ENCODE results near the gene ZNF385B. TPM values are rescaled to one million over a fixed set of nuclear protein-coding genes. Genes with fewer than 3 reads are reported as not detected.

ZNF385B gene
- total and polyA plus RNA-seq, 2 donors from 2014 or later: 5.9 to 10.9 TPM

- Histone ChIP-seq H3K4me3 (ENCODE audit: low read length in 3 of 3) (no peak overlapping the region), H3K4me1 (ENCODE audit: control insufficient read depth in 2 of 3, insufficient read depth in 2 of 3, low read depth in 1 of 3, low read length in 3 of 3) (no peaks in the 10 kb centered on the region), H3K9me3 (ENCODE audit: control insufficient read depth in 2 of 3, insufficient read depth in 1 of 3, low read length in 3 of 3) (no peaks in the 10 kb centered on the region), H3K36me3 (ENCODE audit: control insufficient read depth in 2 of 3, insufficient read depth in 3 of 3, low read length in 3 of 3) (no peaks in the 10 kb centered on the region), H3K27me3 (ENCODE audit: control insufficient read depth, insufficient read depth, low read length) (no peaks in the 10 kb centered on the region), H3K9ac (ENCODE audit: low read length in 3 of 3) (no peak overlapping the region), H3K27ac (ENCODE audit: low read depth in 2 of 2, low read length in 2 of 2) (no peak overlapping the region)
- no peak for DNase-seq
- FAIRE-seq: no peak
- TF ChIP-seq, protein P1, sequence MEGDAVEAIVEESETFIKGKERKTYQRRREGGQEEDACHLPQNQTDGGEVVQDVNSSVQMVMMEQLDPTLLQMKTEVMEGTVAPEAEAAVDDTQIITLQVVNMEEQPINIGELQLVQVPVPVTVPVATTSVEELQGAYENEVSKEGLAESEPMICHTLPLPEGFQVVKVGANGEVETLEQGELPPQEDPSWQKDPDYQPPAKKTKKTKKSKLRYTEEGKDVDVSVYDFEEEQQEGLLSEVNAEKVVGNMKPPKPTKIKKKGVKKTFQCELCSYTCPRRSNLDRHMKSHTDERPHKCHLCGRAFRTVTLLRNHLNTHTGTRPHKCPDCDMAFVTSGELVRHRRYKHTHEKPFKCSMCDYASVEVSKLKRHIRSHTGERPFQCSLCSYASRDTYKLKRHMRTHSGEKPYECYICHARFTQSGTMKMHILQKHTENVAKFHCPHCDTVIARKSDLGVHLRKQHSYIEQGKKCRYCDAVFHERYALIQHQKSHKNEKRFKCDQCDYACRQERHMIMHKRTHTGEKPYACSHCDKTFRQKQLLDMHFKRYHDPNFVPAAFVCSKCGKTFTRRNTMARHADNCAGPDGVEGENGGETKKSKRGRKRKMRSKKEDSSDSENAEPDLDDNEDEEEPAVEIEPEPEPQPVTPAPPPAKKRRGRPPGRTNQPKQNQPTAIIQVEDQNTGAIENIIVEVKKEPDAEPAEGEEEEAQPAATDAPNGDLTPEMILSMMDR (IDR thresholded peaks at IDR 0.05; ENCODE audit: borderline replicate concordance, extremely low read depth, insufficient read depth): no peak
- intact Hi-C loops (cut with DNase I): no loop called here
Measured at GRCh38 chr2:179840840-179841239, 20.6 kb downstream of the ZNF385B start.

DNA sequence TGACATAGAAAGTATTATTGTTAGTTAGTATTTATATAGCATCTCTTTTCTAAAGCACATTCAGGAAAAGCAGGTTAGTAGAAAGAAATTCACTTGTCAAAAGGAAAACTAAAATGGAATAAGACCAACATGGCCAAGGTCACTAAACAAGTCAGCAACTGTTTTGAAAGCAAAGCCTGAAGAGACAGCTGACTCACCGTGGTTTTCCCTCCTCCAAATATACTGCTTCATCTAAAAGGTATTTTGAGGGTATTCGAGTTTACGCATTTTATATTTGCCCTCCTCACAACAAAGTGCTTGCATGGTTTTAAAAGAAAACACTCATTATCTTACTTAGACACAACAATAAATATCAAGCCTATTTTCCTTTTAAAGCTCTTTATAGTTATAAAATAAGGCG, 24.0 kb downstream of the ZNF385B start:
- no peaks in the 10 kb centered on the region for H3K36me3 ChIP-seq (ENCODE audit: control insufficient read depth in 2 of 3, insufficient read depth in 3 of 3, low read length in 3 of 3)
- intact Hi-C loops (cut with DNase I): no loop called here
- FAIRE-seq: no peak
- DNase-seq: no peak
- H3K27me3 ChIP-seq (ENCODE audit: control insufficient read depth, insufficient read depth, low read length): no peaks in the 10 kb centered on the region
- TF ChIP-seq, protein P1 (IDR thresholded peaks at IDR 0.05; ENCODE audit: borderline replicate concordance, extremely low read depth, insufficient read depth): no peak
- H3K27ac ChIP-seq (ENCODE audit: low read depth in 2 of 2, low read length in 2 of 2): no peak overlapping the region
- no peaks in the 10 kb centered on the region for H3K4me1 ChIP-seq (ENCODE audit: control insufficient read depth in 2 of 3, insufficient read depth in 2 of 3, low read depth in 1 of 3, low read length in 3 of 3)
- H3K4me3 ChIP-seq (ENCODE audit: low read length in 3 of 3): no peak overlapping the region
- no peaks in the 10 kb centered on the region for H3K9me3 ChIP-seq (ENCODE audit: control insufficient read depth in 2 of 3, insufficient read depth in 1 of 3, low read length in 3 of 3)
- no peak overlapping the region for H3K9ac ChIP-seq (ENCODE audit: low read length in 3 of 3)

- Histone ChIP-seq H3K9ac (ENCODE audit: low read length in 3 of 3) (no peak overlapping the region), H3K4me3 (ENCODE audit: low read length in 3 of 3) (no peak overlapping the region), H3K36me3 (ENCODE audit: control insufficient read depth in 2 of 3, insufficient read depth in 3 of 3, low read length in 3 of 3) (no peaks in the 10 kb centered on the region), H3K9me3 (ENCODE audit: control insufficient read depth in 2 of 3, insufficient read depth in 1 of 3, low read length in 3 of 3) (no peaks in the 10 kb centered on the region), H3K4me1 (ENCODE audit: control insufficient read depth in 2 of 3, insufficient read depth in 2 of 3, low read depth in 1 of 3, low read length in 3 of 3) (no peaks in the 10 kb centered on the region), H3K27ac (ENCODE audit: low read depth in 2 of 2, low read length in 2 of 2) (no peak overlapping the region), H3K27me3 (ENCODE audit: control insufficient read depth, insufficient read depth, low read length) (no peaks in the 10 kb centered on the region)
- intact Hi-C loops (cut with DNase I): no loop called here
- FAIRE-seq: no peak
- TF ChIP-seq, protein P1 (IDR thresholded peaks at IDR 0.05; ENCODE audit: borderline replicate concordance, extremely low read depth, insufficient read depth): no peak
- no peak for DNase-seq
Measured at GRCh38 chr2:179830043-179830787, 31.2 kb downstream of the ZNF385B start.
